ENCODE data around the gene TCF19. TPM values are rescaled to one million over a fixed set of nuclear protein-coding genes. Genes with fewer than 3 reads are reported as not detected.
"Not testable (repeated sequence)": the region's sequence is repeated elsewhere in the genome, so short reads cannot be mapped to it uniquely, and the experiment has no call there.

TCF19 gene
- total RNA-seq, 4 donors from 2014 or later = 18.9 to 24.2 (median 20.8) TPM

- 88 to 90% methylated on average over 17 to 19 of the region's 19 CpGs for WGBS, 2 donors
- no peak overlapping the region for H3K4me3 ChIP-seq (ENCODE audit: low read depth, poor library complexity, severe bottlenecking)
- intact Hi-C loops (cut with DNase I; ENCODE audit: low total_unique reads) = no loop called here
- DNase-seq (ENCODE audit: low spot score in 2 of 2) = no peak
- TF ChIP-seq, protein P1, sequence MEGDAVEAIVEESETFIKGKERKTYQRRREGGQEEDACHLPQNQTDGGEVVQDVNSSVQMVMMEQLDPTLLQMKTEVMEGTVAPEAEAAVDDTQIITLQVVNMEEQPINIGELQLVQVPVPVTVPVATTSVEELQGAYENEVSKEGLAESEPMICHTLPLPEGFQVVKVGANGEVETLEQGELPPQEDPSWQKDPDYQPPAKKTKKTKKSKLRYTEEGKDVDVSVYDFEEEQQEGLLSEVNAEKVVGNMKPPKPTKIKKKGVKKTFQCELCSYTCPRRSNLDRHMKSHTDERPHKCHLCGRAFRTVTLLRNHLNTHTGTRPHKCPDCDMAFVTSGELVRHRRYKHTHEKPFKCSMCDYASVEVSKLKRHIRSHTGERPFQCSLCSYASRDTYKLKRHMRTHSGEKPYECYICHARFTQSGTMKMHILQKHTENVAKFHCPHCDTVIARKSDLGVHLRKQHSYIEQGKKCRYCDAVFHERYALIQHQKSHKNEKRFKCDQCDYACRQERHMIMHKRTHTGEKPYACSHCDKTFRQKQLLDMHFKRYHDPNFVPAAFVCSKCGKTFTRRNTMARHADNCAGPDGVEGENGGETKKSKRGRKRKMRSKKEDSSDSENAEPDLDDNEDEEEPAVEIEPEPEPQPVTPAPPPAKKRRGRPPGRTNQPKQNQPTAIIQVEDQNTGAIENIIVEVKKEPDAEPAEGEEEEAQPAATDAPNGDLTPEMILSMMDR (IDR thresholded peaks at IDR 0.05) = no peak
- TF ChIP-seq POLR2A (IDR thresholded peaks at IDR 0.05) = no peak
These were observed 3.1 kb downstream of the TCF19 start for GRCh38 chr6:31161216-31162126.

DNA sequence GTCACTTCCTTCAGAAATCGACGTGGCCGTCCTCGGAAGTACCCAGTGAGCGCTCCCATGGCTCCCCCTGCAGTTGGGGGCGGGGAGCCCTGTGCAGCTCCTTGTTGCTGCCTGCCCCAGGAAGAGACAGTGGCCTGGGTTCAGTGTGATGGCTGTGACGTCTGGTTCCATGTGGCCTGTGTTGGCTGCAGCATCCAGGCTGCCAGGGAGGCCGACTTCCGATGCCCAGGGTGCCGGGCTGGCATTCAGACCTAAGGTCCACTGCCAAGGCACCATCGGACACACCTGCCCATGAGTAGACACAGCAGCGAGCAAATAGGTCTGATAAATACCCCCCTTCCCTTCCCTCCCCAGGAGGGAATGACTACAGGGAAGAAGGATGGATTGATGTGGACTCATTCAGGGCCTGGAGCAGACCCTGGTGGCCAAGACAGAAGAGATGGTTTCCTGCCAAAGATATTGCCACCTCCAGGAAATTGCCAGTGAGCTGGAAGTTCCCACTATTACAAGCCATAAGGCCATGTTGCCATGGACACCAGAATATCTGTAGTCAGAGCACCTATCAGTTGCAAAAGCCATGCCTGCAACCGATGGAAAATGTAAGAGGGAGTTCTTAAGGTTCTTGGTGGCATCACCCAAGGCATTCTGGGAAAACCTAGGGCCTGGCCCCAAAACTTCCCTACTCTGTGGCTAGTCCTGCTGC is 4.2 kb downstream of the TCF19 start:
- no peak overlapping the region for H3K4me3 ChIP-seq (ENCODE audit: low read depth, poor library complexity, severe bottlenecking)
- no peak for DNase-seq (ENCODE audit: low spot score in 2 of 2)
- intact Hi-C loops (cut with DNase I; ENCODE audit: low total_unique reads) = no loop called here
- TF ChIP-seq, protein P1 (IDR thresholded peaks at IDR 0.05) = no peak
- no peak for TF ChIP-seq POLR2A (IDR thresholded peaks at IDR 0.05)
- 91% methylated on average over 11 to 13 of the region's 13 CpGs for WGBS, 2 donors

DNA sequence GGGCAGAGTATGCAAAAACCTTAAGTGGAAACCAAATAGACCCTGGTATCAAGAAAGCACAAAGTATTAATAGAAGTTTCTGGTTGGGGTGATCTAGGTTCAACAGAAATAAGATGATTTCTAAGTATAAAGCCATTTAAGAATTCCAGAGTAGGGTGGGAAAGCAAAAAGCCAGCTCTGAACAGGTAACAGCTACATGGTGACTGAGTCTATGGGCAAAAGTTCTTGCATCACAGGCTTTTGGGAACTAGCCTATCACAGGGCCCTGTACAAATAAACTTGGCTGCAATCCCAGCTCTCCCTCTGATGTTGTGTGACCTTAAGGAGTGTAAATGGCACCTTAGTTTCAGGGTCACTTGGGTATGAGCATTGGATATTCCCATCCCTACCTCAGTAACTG is 5.5 kb downstream of the TCF19 start:
- H3K4me3 ChIP-seq (ENCODE audit: low read depth, poor library complexity, severe bottlenecking) = no peak overlapping the region
- no peak for TF ChIP-seq POLR2A (IDR thresholded peaks at IDR 0.05)
- TF ChIP-seq, protein P1 (IDR thresholded peaks at IDR 0.05) = no peak
- DNase-seq (ENCODE audit: low spot score in 2 of 2) = no peak
- intact Hi-C loops (cut with DNase I; ENCODE audit: low total_unique reads) = no loop called here

- DNase-seq (ENCODE audit: low spot score in 2 of 2); H3K4me3 ChIP-seq (ENCODE audit: low read depth, poor library complexity, severe bottlenecking); intact Hi-C loops (cut with DNase I; ENCODE audit: low total_unique reads): not testable (repeated sequence)
- 80 to 89% methylated on average over 9 of the region's 9 CpGs for WGBS, 2 donors
These were observed 6.2 kb downstream of the TCF19 start for GRCh38 chr6:31164475-31165063.

DNA sequence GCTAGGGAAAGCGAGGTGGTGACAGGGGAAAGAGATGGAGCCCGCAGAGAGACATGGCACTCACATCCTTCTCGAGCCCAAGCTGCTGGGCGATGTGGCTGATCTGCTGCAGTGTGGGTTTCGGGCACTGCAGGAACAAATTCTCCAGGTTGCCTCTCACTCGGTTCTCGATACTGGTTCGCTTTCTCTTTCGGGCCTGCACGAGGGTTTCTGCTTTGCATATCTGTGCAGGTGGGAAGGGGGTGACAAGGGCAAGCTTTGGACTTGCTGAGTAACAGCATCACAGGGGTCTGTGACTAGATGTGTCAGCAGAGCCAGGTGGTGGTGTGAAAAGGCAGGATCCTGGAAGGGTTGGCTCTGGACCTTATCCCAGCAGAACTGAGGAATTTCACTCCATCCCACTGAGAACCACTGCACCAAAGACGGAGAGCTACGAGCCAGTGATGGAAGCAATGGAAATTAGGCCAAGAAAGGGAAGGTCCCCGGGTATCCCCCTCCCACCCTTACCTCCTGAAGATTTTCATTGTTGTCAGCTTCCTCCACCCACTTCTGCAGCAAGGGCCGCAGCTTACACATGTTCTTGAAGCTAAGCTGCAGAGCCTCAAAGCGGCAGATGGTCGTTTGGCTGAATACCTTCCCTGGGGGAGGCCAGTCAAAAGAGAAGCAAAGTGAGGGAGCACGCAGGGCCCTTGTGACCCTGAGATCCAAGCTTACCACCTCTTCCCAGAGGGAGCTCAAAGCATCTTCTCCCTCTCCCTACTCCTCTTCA is 6.9 kb downstream of the TCF19 start:
- DNase-seq (ENCODE audit: low spot score in 2 of 2); H3K4me3 ChIP-seq (ENCODE audit: low read depth, poor library complexity, severe bottlenecking); intact Hi-C loops (cut with DNase I; ENCODE audit: low total_unique reads): not testable (repeated sequence)
- 83 to 89% methylated on average over 17 of the region's 17 CpGs for WGBS, 2 donors

DNA sequence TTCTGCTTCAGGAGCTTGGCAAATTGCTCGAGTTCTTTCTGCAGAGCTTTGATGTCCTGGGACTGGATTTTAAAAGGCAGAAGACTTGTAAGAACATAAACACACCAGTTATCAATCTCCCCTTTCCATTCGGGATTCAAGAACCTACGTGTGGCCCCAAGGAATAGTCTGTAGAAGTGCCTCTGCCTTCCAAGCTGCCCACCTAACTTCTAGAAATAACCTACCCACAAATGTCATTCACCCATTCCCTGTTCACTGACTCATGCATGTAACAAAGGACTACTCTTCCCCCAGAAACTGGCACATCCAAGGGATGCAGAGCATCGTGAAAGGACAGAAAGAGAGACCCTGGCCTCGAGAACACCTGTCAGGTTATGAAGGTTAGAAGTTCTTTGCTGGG is 7.6 kb downstream of the TCF19 start:
- DNase-seq (ENCODE audit: low spot score in 2 of 2) = no peak
- WGBS, 2 donors = 73 to 80% methylated on average over 5 of the region's 5 CpGs
- H3K4me3 ChIP-seq (ENCODE audit: low read depth, poor library complexity, severe bottlenecking) = no peak overlapping the region
- TF ChIP-seq, protein P1 (IDR thresholded peaks at IDR 0.05) = no peak
- no peak for TF ChIP-seq POLR2A (IDR thresholded peaks at IDR 0.05)
- intact Hi-C loops (cut with DNase I; ENCODE audit: low total_unique reads) = no loop called here

Measured in lower leg skin (tissue), 4 donors.